GM19193 (cell line): ENCODE results near the gene DEFB132.

Source experiments
- POLR2A ChIP-seq: IDR thresholded peaks from 4 replicates; pipeline ENCODE4 v1.6.1; 2011; ENCODE audit not compliant: insufficient read depth, insufficient read length; ENCODE audit errors: extremely low read depth

DEFB132 gene

DNA sequence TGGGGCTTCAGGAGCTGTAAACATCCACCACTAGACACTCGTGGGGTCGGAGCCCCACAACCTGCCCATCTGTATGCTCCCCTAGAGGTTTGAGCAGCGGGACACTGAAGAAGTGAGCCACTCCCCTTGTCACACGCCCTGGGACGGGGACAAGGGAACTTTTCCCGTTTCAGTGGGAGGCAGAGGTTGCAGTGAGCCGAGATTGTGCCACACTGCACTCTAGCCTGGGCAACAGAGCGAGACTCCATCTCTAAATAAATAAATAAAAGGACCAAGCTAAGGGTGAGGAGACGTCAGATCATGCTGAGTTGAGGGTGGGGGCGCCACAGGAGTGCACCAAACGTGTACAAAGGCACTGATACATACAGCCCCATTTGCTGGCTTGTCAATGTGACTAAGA is 48.2 kb downstream of the DEFB132 start:
- TF ChIP-seq POLR2A, result no peak

DNA sequence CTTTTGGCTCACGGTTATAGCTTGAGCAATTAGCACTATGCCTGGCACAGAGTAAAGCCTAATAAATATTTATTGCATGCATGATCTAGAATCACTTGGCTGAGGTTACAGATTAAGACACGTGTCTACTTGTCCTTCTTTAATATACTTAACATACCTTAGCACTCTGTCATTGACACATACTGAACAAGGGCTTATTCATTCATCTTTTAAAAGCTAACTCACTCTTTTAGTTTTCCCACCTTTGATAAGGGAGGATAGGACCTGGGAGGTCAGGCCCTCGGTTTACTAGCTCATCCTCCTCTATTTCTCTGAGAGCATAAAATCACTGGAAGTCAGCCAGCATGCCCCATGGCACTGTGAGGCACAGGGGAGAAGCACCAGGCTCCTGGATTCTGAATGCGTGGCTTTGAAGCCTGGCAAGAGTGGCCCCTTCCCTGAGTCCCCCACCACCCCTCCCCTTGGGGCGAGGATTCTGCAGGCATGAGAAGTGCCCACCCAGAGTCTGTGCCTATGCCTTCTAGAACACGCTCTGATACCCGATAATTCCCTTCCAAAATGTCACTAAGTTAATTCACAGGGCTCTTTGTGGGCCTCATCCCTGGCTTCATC is 51.0 kb downstream of the DEFB132 start:
- no peak for TF ChIP-seq POLR2A

DNA sequence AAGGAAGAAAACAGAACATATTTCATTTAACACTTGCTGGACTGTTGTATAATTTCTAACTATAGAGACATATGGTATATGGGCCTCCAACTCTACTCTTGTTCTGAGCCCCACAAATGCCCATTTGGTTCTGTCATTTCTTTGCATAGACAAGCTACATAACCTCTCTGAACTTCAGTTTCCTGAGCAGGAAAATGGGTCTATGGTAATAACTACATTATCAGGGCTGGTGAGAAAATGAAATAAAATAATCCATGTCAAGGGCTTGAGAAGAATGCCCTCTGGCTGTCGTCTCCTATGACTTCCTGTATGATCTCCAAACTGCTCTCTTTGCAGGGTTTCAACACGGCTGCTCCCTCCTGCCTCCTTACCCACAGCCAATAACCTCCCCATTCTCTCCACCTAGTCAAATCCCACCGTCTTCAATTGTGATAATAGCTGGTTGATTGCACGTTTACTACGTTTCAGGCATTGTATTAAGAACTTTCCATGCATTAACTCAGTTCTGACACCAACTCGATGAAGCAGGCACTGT is 51.8 kb downstream of the DEFB132 start:
- no peak for TF ChIP-seq POLR2A

GRCh38 chr20:309841-310644 is 52.5 kb downstream of the DEFB132 start:
- no peak for TF ChIP-seq POLR2A

GRCh38 chr20:310645-311044 is 53.1 kb downstream of the DEFB132 start:
- TF ChIP-seq POLR2A, result no peak
